Effector CD8-positive, alpha-beta T cell (primary cell): ENCODE measurements around the gene TMEM45A.
"Not testable (repeated sequence)": the region's sequence is repeated elsewhere in the genome, so short reads cannot be mapped to it uniquely, and the experiment has no call there.

Experiments used
- DNase-seq: peaks from one replicate; lab custom pipeline; 2025; lab: John Stamatoyannopoulos, UW

The TMEM45A gene

DNA sequence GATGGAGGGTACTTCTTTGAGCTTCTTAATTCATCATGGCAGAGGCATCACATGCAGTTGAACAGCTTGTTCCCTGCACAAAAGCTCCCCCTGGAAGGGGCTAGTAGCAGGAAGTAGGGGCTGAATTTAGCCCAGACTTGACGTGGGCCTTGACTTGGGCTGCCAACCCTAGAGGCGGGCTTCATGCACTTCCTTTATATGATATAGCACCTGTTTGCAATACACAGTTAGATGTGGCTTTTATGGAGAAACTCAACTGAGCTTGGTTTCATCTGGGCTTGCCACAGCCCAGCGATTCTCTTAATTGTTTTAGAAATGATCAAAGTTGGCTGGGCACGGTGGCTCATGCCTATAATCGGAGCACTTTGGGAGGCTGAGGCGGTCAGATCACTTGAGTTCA, 83.3 kb downstream of the TMEM45A start:
- DNase-seq = no peak

DNA sequence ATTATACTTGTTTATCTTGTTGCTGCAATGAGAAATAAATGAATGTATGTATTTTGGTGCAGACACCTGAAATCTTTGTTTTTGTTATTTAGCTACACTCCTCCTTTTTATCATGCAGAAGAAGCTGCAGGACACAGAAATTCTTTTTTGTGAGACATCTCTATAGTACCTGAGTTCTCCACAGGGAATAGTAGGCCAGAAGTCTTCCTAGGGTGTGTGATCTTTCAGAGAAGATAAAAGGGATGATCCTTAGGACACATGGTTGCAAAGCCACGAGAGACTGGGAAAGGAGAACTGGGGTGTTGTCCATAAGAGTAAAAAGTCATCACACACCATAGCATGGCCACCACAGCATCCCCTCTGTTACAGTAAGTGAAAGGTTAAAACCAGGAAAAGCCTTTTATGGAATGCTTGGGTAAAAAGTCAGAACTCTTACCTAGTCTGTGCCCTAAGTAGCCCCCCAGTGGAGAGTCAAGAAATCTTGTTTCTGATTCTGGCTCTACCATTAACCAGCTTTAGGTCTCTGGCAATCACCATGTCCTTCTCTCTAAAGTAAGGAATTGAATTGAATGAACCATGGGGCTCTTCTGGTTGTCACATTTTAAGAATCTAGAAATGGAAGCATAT, 85.1 kb downstream of the TMEM45A start:
- no peak for DNase-seq

DNA sequence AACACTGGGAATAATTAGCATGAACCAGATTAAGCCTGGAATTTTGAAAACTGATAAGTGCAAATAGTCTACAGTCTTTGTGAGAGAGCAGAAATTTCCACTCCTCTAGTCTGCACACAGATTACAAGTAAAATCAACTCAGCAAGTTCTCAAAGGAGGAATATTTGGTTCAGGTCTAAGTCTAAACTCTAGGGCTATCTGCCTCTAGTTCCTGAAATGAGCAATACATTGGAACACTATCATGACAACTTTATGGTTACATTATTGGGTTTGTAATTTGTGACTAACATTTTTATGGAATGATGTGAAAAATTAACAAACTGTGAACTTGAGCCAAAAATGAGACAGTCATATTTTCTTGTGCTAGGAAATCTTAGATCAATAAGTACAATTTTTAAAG, 86.2 kb downstream of the TMEM45A start:
- no peak for DNase-seq

DNA sequence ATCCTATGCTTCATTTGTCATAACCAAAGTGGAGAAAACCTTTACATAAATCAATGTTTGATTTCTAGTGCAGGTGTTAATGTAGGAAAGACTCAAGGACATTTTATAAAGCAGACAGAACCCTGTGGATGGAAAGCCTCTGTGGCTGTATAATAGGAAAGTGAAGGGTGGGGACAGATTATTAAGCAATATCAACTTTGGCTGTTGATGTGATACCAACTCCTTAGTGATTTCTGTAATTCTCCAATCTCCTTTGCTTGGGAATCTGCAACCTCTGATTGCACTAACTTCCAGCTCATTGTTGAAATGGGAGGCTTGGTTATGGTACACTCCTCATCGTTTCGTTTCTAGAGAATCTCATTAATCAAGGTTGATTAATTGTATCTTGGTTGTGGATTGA, 87.7 kb downstream of the TMEM45A start:
- no peak for DNase-seq

DNA sequence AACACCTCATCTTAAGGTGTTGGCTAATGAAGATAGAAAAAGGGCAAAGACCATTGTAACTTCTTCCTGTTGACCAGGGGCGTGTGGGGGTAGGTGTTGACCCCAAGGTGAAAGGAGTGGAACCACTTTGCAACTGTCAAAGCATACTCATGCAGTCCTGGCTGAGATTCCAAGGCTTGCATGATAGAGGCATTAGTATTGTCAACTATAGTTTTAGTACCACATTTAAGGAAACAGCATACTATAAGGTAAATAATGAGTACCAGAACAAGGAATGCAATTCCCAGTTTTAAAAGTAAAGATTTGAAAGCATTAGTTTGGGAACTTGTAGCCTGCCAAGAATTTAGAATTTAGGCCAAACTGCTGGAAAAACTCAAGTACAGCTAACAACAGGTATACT, 89.2 kb downstream of the TMEM45A start:
- no peak for DNase-seq

DNA sequence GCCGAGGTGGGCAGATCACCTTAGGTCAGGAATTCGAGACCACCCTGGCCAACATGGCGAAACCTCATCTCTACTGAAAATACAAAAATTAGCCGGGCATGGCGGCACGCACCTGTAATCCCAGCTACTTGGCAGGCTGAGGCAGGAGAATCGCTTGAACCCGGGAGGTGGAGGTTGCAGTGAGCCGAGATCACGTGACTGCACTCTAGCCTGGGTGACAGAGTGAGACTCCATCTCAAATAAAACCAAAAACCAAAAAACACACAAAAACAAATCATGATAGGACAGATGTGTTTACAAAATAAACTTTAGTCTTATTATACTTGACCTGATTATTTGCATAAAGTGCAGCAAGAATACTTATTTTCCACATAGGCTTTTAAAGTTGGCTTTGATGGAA, 89.7 kb downstream of the TMEM45A start:
- DNase-seq = not testable (repeated sequence)

DNA sequence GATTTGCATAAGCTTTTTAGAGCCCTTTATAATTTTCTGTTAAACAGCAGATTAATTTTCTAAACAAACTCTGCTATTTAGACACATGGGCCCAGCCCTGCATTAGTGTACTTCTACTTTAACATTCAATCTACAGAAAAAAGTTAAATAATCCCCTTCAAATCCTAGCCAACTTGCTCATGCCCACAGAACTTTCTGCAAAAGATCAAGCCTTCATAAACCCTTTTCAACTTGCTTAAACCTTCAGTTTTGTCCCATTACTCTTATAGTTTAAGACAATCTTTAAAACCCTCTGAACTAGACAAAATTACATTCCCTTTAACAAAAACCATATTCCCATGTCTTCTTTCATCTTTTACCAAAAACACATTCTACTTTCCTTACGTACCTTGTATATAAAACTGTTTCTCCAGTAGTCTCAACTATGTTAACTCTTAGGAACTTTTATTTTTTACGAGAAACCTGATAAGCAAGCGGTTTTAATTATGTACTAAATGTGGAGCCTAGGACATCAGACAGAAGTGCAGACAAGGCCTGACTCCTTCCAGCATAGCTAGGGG, 91.8 kb downstream of the TMEM45A start:
- no peak for DNase-seq

DNA sequence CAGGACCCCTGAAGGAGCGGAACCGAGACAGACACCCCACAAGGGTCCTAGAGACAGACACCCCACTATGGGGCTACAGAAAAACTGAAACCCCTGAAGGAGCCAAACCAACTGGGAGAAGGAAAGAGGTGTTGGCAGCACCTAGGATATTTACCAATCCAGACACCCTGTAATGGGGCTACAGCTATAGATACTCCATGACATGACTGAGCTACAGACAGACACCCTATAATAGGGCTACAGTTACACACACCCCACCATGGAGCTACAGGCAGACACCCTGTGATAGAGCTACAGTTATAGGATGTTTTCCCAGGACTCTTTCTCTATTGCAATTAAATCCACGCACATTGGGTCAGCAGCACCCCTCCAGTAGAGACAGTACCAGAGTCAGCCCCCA, 94.4 kb downstream of the TMEM45A start:
- no peak for DNase-seq

DNA sequence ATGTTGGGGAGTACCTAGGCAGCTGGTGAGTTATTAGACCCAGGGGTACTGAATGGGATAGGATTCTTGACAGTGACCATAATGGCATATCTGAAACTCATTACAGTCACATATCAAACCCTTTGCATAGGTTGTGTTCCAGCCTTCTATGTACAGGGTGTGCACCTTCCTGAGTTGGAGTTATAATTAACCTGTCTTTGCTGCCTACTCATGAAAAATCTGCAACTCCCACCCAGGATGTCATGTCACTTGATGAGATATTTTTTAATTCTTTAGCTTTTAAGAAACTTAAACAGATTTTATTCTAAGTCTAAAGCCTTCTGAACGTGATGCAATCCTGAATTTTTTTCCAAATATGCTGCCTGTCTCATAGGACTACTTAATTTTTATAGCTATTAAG, 95.8 kb downstream of the TMEM45A start:
- no peak for DNase-seq

DNA sequence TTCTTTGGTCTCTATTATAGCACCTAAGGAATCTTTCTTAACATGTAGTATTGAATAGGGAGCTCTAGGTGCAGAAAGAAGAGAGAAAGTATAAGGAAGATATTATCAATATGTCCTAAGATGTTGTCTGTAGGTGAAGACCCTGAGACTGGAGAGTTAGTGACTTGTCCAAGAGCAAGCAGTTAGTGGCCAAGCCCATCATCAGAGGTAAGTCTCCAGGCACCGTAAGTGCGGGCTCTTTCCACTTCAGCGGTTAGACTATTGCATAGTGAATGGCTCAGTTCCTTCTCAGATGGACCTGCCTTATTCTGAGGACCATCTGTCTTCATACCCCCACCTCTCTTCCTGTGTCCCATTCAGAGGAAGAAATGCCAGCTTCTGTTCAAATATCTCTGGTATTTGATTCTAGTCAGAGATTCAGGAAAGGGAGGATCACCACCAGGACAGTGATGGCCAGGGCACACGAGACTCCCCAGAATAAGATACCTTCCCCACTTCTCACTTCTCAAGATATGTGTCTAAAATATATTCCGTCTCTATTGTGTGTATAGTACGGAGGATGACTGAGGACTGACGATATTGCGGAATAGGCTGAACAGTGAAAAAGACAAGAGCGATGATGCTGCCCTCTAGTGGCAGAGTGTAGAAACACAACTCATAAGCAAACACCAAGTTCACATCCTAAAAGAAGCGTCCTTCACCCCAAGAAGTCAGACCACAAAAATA, 97.9 kb downstream of the TMEM45A start:
- DNase-seq = peak; percentile 37

DNA sequence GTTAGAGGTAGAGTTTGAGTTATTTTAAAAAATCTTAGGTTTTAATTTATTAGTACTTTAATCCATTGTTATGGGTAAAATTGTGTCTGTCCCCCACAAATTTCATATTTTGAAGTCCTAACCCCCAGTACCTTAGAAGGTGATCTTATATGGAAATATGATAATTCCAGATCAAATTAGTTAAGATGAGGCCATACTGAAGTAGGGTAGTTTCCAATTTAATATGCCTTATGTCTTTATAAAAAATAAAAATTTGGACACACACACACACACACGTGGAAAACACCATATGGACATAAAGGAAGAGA, 98.4 kb downstream of the TMEM45A start:
- DNase-seq = no peak

DNA sequence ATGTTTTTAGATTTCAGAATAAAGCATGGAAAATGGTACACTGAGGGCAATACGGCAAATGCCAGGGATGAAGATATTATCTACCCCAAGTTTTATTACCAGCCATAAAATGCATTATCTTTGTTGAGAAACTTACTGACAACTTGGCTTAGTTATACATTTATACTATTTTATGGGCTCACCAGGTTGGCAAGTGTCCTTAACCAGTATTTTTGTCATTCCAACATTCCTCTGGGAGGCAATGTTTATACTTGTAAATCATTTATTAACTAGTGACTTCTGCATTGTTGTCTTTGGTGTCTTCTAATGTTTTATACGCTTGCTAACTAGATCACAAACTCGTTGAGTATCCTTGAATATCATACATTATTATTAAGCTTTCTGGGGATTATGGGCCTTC, 99.0 kb downstream of the TMEM45A start:
- DNase-seq = no peak

DNA sequence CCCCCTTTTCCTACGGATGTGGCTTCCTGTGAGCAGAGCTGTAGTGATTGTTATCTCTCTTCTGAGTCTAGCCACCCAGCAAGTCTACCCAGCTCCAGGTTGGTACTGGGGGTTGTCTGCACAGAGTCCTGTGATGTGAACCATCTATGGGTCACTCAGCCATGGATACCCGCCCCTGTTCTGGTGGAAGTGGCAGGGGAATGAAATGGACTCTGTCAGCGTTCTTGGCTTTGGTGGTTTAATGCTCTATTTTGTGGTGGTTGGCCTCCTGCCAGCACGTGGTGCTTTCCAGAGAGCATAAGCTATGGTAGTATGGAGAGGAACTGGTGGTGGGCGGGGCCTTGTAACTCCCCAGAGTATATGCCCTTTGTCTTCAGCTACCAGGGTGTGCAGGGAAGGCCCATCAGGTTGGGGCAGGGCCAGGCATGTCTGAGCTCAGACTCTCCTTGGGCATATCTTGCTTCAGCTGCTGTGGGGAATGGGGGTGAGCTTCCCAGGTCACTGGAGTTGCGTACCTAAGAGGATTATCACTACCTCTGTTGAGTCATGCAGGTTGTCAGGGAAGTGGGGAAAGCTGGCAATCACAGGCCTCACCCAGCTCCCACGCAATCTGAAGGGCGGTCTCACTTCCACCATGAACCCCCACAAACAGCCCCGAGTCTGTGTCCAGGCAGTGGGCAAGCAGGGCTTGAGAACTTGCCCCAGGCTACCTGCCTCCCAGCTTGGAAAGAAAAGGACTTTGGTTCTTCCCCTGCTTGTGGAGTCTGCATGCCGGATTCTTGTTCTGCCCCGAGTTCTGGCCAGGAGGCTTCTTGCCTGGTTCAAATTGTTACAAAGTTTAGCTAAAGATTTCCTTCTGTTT, 108.0 kb downstream of the TMEM45A start:
- no peak for DNase-seq

DNA sequence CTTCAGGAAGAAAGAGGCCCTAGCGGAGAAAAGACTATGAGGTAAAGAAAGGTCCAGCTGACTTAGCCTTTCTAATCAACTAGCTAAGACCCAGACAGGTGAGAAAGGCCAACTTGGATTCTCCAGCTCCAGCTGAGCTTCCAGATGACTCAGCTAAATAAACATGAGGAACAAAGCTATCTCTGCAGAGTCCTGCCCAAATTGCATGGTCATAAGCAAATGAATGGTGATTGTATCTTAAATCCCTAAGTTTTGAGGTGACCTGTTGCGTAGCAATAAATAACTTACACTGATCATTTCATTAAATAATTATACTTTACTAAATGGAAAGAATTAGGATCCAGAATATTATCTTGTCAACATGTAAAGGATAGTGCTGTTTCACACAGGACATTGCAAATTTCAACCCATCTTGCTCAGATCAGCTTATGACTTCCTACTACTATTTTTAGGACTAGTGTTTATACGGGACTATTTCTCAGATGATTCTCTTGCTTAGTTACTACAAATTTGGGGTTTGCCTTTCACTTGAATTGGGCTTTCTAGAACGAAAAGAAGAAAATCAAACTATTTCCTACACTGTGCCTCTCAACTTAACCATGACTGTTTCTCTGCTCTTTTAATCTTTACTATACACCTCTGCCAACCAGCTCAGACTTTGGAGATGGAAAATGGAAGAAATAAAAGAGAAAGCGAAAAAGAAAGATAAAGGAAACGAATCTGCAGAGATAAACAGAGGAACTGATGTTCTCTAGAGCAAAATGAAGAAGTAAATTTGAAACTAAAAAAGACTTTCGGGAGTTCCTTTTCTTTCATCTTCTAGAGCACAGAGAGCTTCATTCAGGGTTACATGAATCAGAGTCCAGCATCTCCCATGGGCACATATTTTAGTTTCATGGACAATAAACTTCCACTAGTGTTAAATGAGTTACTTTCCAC, 110.4 kb downstream of the TMEM45A start:
- DNase-seq = no peak

DNA sequence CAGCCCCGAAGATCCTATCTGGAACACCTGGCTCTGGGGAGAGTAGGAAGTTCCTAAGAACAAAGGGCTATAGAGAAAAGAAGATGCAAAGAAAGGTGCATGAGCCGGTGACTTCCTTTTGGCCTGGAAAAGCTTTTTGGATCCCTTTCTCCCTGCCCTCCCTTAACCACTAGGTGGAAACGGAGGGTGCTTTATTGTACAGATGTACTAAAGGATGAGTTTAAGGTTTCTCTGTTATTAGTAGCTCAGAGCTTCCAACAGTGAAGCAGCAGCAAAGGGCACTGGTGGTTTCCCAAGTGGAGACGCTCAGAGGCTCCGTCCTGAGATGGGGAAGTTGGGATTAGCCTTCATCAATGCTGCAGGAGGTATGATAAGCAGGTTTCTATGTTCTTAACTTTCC, 111.0 kb downstream of the TMEM45A start:
- DNase-seq = no peak

DNA sequence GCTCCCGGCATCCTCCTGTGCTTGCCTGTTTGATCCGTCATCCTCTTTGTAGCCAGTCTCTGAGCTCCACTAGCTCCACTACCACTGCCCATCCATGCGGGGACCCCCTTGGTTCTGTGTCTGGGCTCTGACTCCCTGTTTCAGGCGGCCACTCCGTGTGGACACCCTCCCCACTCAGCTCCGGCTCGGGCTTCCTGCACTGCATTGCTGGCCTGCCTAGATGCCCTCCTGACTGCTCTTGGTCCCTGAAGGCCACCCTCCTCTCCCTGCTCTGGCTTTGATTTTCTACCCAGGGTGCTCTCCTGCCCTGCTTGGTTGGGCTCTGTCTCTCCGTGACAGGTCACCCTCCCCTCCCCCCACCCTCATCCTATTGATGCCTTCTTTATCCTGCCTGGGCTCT, 112.9 kb downstream of the TMEM45A start:
- no peak for DNase-seq

DNA sequence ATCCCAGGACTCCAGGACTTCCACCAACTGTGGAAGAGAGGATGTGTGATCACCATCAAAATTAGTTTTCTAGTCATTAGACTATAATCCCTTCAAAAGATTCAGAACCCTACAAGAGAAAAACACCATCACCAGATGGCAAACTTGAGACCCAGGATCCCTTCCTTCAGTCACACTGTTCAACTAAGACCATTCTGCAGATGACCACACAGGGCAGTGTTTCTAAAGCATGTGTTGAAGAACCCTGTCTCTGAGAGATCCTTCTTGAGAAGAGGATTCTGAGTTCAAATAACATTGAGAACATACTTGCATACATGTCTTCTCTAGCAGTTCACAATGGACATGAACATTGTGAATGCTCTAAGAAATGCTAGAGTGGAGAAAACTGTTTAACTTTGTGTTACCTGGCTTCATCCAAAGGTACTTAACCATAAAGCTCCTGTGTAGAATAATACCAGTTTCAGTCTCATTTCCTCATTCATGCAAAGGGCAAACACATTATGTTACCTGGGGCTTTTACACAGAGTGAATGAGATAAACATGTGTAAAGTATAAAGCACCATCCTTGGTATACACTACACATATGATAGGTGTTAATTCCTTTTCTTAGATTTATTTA, 114.6 kb downstream of the TMEM45A start:
- DNase-seq = no peak

DNA sequence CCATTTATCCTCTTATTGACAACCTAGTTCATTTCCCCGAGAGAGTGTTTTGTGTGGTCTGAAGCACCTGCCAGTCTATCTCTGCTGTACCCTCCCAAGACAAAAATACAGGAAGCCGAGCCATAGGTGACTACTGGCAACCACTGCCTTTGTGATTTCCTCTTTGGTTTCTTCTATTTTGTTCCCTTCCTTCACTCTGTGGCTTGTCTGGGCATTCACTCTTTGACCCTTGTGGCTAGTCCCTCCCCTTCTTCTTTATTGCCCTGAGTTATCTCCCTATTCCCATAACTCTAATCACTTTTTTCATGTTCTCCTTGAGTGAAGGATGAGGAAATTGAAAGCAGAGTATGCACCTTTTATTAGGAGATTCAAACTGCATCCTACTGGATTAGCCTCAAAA, 116.9 kb downstream of the TMEM45A start, which contains the start of gene ADGRG7:
Gene ADGRG7, plus strand, starts transcription at position 297 of the 400 bp plus-strand sequence. CDS start 256 bp downstream, outside the sequence.
- DNase-seq = no peak

DNA sequence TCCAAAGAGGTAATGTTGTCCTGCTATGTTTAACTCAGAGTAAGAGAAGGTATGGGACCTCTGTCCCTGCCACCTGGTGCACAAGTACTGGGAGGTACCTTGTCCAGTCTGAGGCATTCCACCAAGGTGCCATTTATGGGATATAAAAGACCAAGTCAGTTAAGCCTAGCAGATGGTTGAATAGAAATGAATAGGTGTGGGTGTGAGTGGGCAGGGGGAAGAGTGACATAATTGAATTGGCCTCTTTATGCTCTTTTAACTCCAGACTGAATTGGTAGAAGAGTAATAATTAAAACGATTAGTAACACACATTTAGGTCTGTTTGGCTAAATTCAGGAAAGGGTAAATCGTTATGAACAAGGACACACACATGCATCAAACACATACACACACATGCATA, 117.5 kb downstream of the TMEM45A start:
- DNase-seq = no peak

DNA sequence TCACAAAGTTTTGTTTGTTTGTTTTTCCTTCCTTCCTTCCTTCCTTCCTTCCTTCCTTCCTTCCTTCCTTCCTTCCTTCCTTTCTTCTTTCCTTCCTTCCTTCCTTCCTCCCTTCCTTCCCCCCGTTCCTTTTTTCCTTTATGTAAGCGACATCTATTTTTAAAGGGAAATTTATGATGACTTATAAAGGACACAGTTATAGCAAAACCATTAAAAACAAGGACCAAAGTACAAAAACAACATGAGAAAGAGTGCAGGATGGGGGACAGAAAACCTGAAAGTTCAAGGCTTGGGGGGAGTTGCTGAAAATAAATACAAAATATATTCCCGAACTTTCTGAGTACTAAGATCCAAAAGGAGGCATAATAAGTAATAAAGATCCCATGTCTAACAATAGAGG, 118.8 kb downstream of the TMEM45A start:
- DNase-seq = no peak
